ENCODE results near the gene MTERF4.
"Not testable (repeated sequence)": the region's sequence is repeated elsewhere in the genome, so short reads cannot be mapped to it uniquely, and the experiment has no call there.

Gene MTERF4

GRCh38 chr2:241107031-241107783 is 5.1 kb upstream of the MTERF4 start:
- ATAC-seq = no peak
- TF ChIP-seq GLIS3 (CRISPR knock-in tag; IDR thresholded peaks at IDR 0.05) = no peak
- no peak for TF ChIP-seq ISL1 (CRISPR knock-in tag; IDR thresholded peaks at IDR 0.05)
- no peak for TF ChIP-seq OSR1 (CRISPR knock-in tag; IDR thresholded peaks at IDR 0.05)
- TF ChIP-seq ZFP3 (CRISPR knock-in tag; IDR thresholded peaks at IDR 0.05) = no peak
- TF ChIP-seq ZNF70 (CRISPR knock-in tag; IDR thresholded peaks at IDR 0.05) = no peak
- no peak for TF ChIP-seq ZFP30 (CRISPR knock-in tag; IDR thresholded peaks at IDR 0.05)
- no peak for TF ChIP-seq PPARA (CRISPR knock-in tag; IDR thresholded peaks at IDR 0.05; ENCODE audit: borderline replicate concordance)

- no peak for ATAC-seq
- TF ChIP-seq ZNF565 (CRISPR knock-in tag; conservative IDR thresholded peaks at IDR 0.05; ENCODE audit: low read depth) (no peak), TSHZ2 (CRISPR knock-in tag; IDR thresholded peaks at IDR 0.05) (no peak), ARNTL (CRISPR knock-in tag; IDR thresholded peaks at IDR 0.05; ENCODE audit: borderline replicate concordance, low read depth) (no peak), SNAI2 (CRISPR knock-in tag; IDR thresholded peaks at IDR 0.05) (no peak), TOX (CRISPR knock-in tag; IDR thresholded peaks at IDR 0.05; ENCODE audit: borderline replicate concordance) (no peak), ESRRG (CRISPR knock-in tag; IDR thresholded peaks at IDR 0.05) (no peak), RARB (CRISPR knock-in tag; IDR thresholded peaks at IDR 0.05) (no peak), BACH2 (CRISPR knock-in tag; IDR thresholded peaks at IDR 0.05; ENCODE audit: borderline replicate concordance) (no peak)
These were observed 3.6 kb upstream of the MTERF4 start for GRCh38 chr2:241105641-241106040.

GRCh38 chr2:241104611-241105010 is 2.5 kb upstream of the MTERF4 start:
- ATAC-seq = not testable (repeated sequence)

GRCh38 chr2:241103176-241103595 is 1.1 kb upstream of the MTERF4 start:
- TF ChIP-seq, protein P1, sequence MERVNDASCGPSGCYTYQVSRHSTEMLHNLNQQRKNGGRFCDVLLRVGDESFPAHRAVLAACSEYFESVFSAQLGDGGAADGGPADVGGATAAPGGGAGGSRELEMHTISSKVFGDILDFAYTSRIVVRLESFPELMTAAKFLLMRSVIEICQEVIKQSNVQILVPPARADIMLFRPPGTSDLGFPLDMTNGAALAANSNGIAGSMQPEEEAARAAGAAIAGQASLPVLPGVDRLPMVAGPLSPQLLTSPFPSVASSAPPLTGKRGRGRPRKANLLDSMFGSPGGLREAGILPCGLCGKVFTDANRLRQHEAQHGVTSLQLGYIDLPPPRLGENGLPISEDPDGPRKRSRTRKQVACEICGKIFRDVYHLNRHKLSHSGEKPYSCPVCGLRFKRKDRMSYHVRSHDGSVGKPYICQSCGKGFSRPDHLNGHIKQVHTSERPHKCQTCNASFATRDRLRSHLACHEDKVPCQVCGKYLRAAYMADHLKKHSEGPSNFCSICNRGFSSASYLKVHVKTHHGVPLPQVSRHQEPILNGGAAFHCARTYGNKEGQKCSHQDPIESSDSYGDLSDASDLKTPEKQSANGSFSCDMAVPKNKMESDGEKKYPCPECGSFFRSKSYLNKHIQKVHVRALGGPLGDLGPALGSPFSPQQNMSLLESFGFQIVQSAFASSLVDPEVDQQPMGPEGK (CRISPR knock-in tag; IDR thresholded peaks at IDR 0.05; ENCODE audit: borderline replicate concordance) = no peak
- TF ChIP-seq BACH2 (CRISPR knock-in tag; IDR thresholded peaks at IDR 0.05; ENCODE audit: borderline replicate concordance) (no peak), ZFP3 (CRISPR knock-in tag; IDR thresholded peaks at IDR 0.05) (no peak), ESRRG (CRISPR knock-in tag; IDR thresholded peaks at IDR 0.05) (no peak), POU6F1 (CRISPR knock-in tag; IDR thresholded peaks at IDR 0.05; ENCODE audit: borderline replicate concordance, low read depth) (no peak), PPARA (CRISPR knock-in tag; IDR thresholded peaks at IDR 0.05; ENCODE audit: borderline replicate concordance) (no peak)
- ATAC-seq = no peak

DNA sequence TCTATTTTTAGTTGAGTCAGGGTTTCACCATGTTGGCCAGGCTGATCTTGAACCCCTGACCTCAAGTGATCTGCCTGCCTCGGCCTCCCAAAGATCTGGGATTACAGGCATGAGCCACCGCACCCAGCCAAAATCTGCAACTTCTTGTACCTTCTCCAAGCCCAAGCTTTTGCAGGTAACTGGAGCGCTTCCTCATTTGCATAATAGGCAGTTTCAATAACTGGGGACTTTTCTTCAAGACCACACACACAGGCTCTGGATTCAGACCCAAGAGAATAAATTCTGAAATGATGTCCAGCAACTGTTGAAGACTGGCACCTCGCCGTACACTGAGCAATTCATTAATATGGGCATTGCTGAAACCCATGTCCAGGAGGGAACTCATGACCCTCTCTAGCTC is 2.8 kb downstream of the MTERF4 start:
- no peak for ATAC-seq
- TF ChIP-seq CSDC2 (CRISPR knock-in tag; IDR thresholded peaks at IDR 0.05) (no peak), ZNF70 (CRISPR knock-in tag; IDR thresholded peaks at IDR 0.05) (no peak), CSRNP3 (CRISPR knock-in tag; IDR thresholded peaks at IDR 0.05) (no peak), PPARA (CRISPR knock-in tag; IDR thresholded peaks at IDR 0.05; ENCODE audit: borderline replicate concordance) (no peak), ZFP30 (CRISPR knock-in tag; IDR thresholded peaks at IDR 0.05) (no peak), TSHZ2 (CRISPR knock-in tag; IDR thresholded peaks at IDR 0.05) (no peak), GLIS3 (CRISPR knock-in tag; IDR thresholded peaks at IDR 0.05) (no peak), ZNF8 (CRISPR knock-in tag; IDR thresholded peaks at IDR 0.05) (no peak)
- TF ChIP-seq, protein P1 (CRISPR knock-in tag; IDR thresholded peaks at IDR 0.05; ENCODE audit: borderline replicate concordance) = no peak
